HepG2 (cell line): Measurements from ENCODE around the gene RPUSD2. TPM values are rescaled to one million over a fixed set of nuclear protein-coding genes. Genes with fewer than 3 reads are reported as not detected.

Experiments
- DR1 ChIP-seq: sonication (generic); formaldehyde crosslinking; IDR thresholded peaks from 2 replicates; pipeline ENCODE4 v1.8.0; 2021; ENCODE audit warnings: mild to moderate bottlenecking, missing genetic modification reagents, inconsistent platforms
- ELF3 ChIP-seq: IDR thresholded peaks from 2 replicates; pipeline ENCODE4 v1.6.1; 2016; ENCODE audit warnings: missing genetic modification reagents, missing compliant biosample characterization
- MXD4 ChIP-seq: IDR thresholded peaks from 2 replicates; pipeline ENCODE4 v1.6.1; 2016; ENCODE audit warnings: mild to moderate bottlenecking, missing biosample characterization, missing genetic modification reagents
- PHF20 ChIP-seq: sonication (generic); formaldehyde crosslinking; IDR thresholded peaks from 2 replicates; pipeline ENCODE4 v1.5.0; 2020; ENCODE audit warnings: mild to moderate bottlenecking, missing genetic modification reagents
- RNF2 ChIP-seq: fragments of 450-650 bp; conservative IDR thresholded peaks from 2 replicates; pipeline ENCODE4 v1.6.1; 2016; ENCODE audit warnings: low read depth
- SMC3 ChIP-seq: IDR thresholded peaks from 2 replicates; pipeline ENCODE4 v1.6.1; 2011; ENCODE audit warnings: low read length, improper control_type of control experiment
- ZNF3 ChIP-seq: IDR thresholded peaks from 2 replicates; pipeline ENCODE4 v1.7.0; 2017; ENCODE audit warnings: inconsistent platforms
- ZNF607 ChIP-seq: sonication (generic); formaldehyde crosslinking; IDR thresholded peaks from 2 replicates; pipeline ENCODE4 v1.5.1; 2020; ENCODE audit warnings: missing genetic modification reagents, mild to moderate bottlenecking, borderline replicate concordance
- ZNF703 ChIP-seq: sonication (generic); formaldehyde crosslinking; IDR thresholded peaks from 2 replicates; pipeline ENCODE4 v1.5.1; 2020; ENCODE audit warnings: missing genetic modification reagents, mild to moderate bottlenecking, moderate library complexity, borderline replicate concordance
- polyA plus RNA-seq, 8 experiments: library from polyadenylated mRNA; depleted of rRNA in 3 of 8; stranded (reverse) in 7 of 8; unstranded in 1 of 8; fragments of >200 nt; fragmentation: Illumina TruSeq in 4 of 8; extraction: Trizol in 4 of 8; gene quantifications; 2 replicates each; pipeline versions ENCODE4 v1.2.1 to v1.2.3, GENCODE V29; 2011 to 2016; ENCODE audit warnings: low read depth in 4 of 8, missing spikeins in 1 of 8, mixed read lengths in 1 of 8; ENCODE audit not compliant: insufficient read depth in 1 of 8
- total RNA-seq, 5 experiments: library from RNA; depleted of rRNA; stranded (reverse); fragments of >200 nt; fragmentation: Illumina TruSeq; extraction: Trizol; gene quantifications; 2 replicates each; pipeline ENCODE4 v1.2.3, GENCODE V29; 2016; ENCODE audit warnings: low read depth in 1 of 5
- TF ChIP-seq, protein P1 (sequence below): sonication (generic); formaldehyde crosslinking; IDR thresholded peaks from 2 replicates; pipeline ENCODE4 v1.5.0; 2020; ENCODE audit warnings: mild to moderate bottlenecking, missing genetic modification reagents, borderline replicate concordance
- TF ChIP-seq, protein P2 (sequence below): sonication (generic); formaldehyde crosslinking; IDR thresholded peaks from 2 replicates; pipeline ENCODE4 v1.4.0; 2020; ENCODE audit warnings: missing genetic modification reagents, borderline replicate concordance
- TF ChIP-seq, protein P3 (sequence below): sonication (generic); formaldehyde crosslinking; IDR thresholded peaks from 2 replicates; pipeline ENCODE4 v1.8.0; 2022; ENCODE audit warnings: missing genetic modification reagents, mild to moderate bottlenecking, inconsistent platforms, borderline replicate concordance

Gene RPUSD2
- total and polyA plus RNA-seq, 2 of the 13 experiments (the other 11 are each of a cell fraction or from before 2014, with no cell fraction given) = 8.6 to 14.5 TPM

DNA sequence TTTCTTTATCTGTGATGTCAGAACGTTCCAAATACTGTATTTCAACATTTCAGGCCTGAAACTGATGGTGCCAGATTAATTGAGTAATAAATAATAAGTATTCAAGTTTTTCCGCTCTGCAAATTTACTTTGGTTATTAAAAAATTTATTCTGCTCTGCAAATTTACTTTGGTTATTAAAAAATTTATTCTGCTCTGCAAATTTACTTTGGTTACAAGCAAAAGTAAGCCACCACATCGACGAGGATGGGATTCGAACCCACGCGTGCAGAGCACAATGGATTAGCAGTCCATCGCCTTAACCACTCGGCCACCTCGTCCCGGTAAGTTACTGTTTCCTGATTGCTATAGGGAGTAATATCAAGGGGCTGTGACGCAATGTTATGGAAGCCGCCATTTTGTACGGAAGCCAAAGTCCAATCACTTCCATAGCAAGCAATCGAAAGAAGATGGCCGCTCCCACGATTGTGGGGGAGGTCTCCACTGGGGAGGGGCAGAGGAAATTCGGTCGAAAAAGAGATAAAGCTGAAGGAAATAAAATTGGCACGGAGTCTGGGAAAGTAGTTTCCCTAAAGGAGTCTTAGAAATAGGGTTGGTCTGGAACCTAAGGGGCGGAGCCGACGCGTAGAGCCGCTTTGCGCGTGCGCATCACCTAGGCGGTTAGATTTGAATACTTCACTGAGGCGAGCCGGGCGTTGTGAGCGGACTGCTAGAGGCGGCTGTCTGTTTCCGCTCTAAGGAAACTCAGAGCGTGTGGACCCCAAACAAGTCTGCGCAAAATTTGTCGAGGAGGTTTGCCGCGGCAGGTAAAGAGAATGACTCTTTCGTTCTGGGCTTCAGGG is 24.7 kb downstream of the RPUSD2 start, which contains the start of gene KNL1 (continued):
- TF ChIP-seq, protein P1, sequence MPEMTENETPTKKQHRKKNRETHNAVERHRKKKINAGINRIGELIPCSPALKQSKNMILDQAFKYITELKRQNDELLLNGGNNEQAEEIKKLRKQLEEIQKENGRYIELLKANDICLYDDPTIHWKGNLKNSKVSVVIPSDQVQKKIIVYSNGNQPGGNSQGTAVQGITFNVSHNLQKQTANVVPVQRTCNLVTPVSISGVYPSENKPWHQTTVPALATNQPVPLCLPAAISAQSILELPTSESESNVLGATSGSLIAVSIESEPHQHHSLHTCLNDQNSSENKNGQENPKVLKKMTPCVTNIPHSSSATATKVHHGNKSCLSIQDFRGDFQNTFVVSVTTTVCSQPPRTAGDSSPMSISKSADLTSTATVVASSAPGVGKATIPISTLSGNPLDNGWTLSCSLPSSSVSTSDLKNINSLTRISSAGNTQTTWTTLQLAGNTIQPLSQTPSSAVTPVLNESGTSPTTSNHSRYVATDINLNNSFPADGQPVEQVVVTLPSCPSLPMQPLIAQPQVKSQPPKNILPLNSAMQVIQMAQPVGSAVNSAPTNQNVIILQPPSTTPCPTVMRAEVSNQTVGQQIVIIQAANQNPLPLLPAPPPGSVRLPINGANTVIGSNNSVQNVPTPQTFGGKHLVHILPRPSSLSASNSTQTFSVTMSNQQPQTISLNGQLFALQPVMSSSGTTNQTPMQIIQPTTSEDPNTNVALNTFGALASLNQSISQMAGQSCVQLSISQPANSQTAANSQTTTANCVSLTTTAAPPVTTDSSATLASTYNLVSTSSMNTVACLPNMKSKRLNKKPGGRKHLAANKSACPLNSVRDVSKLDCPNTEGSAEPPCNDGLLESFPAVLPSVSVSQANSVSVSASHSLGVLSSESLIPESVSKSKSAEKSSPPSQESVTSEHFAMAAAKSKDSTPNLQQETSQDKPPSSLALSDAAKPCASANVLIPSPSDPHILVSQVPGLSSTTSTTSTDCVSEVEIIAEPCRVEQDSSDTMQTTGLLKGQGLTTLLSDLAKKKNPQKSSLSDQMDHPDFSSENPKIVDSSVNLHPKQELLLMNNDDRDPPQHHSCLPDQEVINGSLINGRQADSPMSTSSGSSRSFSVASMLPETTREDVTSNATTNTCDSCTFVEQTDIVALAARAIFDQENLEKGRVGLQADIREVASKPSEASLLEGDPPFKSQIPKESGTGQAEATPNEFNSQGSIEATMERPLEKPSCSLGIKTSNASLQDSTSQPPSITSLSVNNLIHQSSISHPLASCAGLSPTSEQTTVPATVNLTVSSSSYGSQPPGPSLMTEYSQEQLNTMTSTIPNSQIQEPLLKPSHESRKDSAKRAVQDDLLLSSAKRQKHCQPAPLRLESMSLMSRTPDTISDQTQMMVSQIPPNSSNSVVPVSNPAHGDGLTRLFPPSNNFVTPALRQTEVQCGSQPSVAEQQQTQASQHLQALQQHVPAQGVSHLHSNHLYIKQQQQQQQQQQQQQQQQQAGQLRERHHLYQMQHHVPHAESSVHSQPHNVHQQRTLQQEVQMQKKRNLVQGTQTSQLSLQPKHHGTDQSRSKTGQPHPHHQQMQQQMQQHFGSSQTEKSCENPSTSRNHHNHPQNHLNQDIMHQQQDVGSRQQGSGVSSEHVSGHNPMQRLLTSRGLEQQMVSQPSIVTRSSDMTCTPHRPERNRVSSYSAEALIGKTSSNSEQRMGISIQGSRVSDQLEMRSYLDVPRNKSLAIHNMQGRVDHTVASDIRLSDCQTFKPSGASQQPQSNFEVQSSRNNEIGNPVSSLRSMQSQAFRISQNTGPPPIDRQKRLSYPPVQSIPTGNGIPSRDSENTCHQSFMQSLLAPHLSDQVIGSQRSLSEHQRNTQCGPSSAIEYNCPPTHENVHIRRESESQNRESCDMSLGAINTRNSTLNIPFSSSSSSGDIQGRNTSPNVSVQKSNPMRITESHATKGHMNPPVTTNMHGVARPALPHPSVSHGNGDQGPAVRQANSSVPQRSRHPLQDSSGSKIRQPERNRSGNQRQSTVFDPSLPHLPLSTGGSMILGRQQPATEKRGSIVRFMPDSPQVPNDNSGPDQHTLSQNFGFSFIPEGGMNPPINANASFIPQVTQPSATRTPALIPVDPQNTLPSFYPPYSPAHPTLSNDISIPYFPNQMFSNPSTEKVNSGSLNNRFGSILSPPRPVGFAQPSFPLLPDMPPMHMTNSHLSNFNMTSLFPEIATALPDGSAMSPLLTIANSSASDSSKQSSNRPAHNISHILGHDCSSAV (CRISPR knock-in tag) = no peak
- TF ChIP-seq, protein P2, sequence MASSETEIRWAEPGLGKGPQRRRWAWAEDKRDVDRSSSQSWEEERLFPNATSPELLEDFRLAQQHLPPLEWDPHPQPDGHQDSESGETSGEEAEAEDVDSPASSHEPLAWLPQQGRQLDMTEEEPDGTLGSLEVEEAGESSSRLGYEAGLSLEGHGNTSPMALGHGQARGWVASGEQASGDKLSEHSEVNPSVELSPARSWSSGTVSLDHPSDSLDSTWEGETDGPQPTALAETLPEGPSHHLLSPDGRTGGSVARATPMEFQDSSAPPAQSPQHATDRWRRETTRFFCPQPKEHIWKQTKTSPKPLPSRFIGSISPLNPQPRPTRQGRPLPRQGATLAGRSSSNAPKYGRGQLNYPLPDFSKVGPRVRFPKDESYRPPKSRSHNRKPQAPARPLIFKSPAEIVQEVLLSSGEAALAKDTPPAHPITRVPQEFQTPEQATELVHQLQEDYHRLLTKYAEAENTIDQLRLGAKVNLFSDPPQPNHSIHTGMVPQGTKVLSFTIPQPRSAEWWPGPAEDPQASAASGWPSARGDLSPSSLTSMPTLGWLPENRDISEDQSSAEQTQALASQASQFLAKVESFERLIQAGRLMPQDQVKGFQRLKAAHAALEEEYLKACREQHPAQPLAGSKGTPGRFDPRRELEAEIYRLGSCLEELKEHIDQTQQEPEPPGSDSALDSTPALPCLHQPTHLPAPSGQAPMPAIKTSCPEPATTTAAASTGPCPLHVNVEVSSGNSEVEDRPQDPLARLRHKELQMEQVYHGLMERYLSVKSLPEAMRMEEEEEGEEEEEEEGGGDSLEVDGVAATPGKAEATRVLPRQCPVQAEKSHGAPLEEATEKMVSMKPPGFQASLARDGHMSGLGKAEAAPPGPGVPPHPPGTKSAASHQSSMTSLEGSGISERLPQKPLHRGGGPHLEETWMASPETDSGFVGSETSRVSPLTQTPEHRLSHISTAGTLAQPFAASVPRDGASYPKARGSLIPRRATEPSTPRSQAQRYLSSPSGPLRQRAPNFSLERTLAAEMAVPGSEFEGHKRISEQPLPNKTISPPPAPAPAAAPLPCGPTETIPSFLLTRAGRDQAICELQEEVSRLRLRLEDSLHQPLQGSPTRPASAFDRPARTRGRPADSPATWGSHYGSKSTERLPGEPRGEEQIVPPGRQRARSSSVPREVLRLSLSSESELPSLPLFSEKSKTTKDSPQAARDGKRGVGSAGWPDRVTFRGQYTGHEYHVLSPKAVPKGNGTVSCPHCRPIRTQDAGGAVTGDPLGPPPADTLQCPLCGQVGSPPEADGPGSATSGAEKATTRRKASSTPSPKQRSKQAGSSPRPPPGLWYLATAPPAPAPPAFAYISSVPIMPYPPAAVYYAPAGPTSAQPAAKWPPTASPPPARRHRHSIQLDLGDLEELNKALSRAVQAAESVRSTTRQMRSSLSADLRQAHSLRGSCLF = no peak
- TF ChIP-seq, protein P3, sequence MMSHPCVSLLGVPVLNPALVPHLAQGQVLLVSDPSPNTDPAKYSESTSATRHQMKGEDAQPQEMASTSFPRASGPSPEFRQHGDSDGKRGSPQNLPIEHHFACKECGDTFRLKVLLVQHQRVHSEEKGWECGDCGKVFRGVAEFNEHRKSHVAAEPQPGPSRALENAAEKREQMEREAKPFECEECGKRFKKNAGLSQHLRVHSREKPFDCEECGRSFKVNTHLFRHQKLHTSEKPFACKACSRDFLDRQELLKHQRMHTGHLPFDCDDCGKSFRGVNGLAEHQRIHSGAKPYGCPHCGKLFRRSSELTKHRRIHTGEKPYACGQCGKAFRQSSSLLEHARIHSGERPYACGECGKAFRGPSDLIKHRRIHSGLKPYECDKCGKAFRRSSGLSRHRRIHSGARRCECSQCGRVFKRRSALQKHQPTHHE (CRISPR knock-in tag) = no peak
- no peak for TF ChIP-seq DR1 (CRISPR knock-in tag)
- no peak for TF ChIP-seq ZNF3 (CRISPR knock-in tag)
- no peak for TF ChIP-seq RNF2
- TF ChIP-seq PHF20 (CRISPR knock-in tag) = no peak
- TF ChIP-seq SMC3 = peak; percentile 52; the same call in 1 of the 2 replicates
- TF ChIP-seq ZNF607 = no peak
- peak; percentile 71; the same call in 1 of the 2 replicates for TF ChIP-seq ELF3 (CRISPR knock-in tag)
- no peak for TF ChIP-seq ZNF703 (CRISPR knock-in tag)
- peak; percentile 34; the same call in 1 of the 2 replicates for TF ChIP-seq MXD4
